Measurements from ENCODE around the gene HERC4. TPM values are rescaled to one million over a fixed set of nuclear protein-coding genes. Genes with fewer than 3 reads are reported as not detected.
A peak's percentile ranks its signal among the peaks of the same experiment; 100 is the strongest.

Gene HERC4
- total RNA-seq, 3 donors from 2014 or later (not counting 1 experiment from before 2014, with no cell fraction given): 78.4 to 104 (median 83.9) TPM

GRCh38 chr10:67977251-67977650 lies 97.8 kb downstream of the HERC4 start:
- Mint-ChIP-seq H3K4me3 (no peak overlapping the region), H3K27me3 (ENCODE audit: low read depth in 2 of 2) (no peaks in the 10 kb centered on the region), H3K9me3 (no peaks in the 10 kb centered on the region), H3K27ac (no peak overlapping the region), H3K4me1 (peaks cover 0 to 6% of the 10 kb centered on the region in 2 donors), H3K36me3 (peaks cover 21% of the 10 kb centered on the region)
- no peaks in the 10 kb centered on the region for H3K27me3 ChIP-seq (ENCODE audit: control insufficient read depth, insufficient read depth, low read length)
- TF ChIP-seq CTCF (IDR thresholded peaks at IDR 0.05): no peak
- H3K4me1 ChIP-seq (ENCODE audit: control insufficient read depth, insufficient read depth, low read length): no peaks in the 10 kb centered on the region
- 95% methylated on average over 2 of the region's 2 CpGs for WGBS (ENCODE audit: insufficient coverage)
- H3K4me3 ChIP-seq (ENCODE audit: low read length): no peak overlapping the region
- intact Hi-C loops (cut with micrococcal nuclease): no loop called here
- ATAC-seq: no peak
- H3K27ac ChIP-seq (ENCODE audit: low read length): no peak overlapping the region
- H3K9me3 ChIP-seq (ENCODE audit: control insufficient read depth, insufficient read depth, low read length): no peaks in the 10 kb centered on the region
- DNase-seq: no peak
- H3K36me3 ChIP-seq (ENCODE audit: control insufficient read depth, insufficient read depth, low read length): peaks cover 50% of the 10 kb centered on the region

GRCh38 chr10:67976292-67977245 lies 98.5 kb downstream of the HERC4 start:
- H3K27ac ChIP-seq (ENCODE audit: low read length): no peak overlapping the region
- no peaks in the 10 kb centered on the region for H3K27me3 Mint-ChIP-seq (ENCODE audit: low read depth in 2 of 2)
- ATAC-seq (no peak), DNase-seq (no peak)
- H3K4me3 ChIP-seq (ENCODE audit: low read length): no peak overlapping the region
- no peaks in the 10 kb centered on the region for H3K9me3 Mint-ChIP-seq
- peaks cover 55% of the 10 kb centered on the region for H3K36me3 ChIP-seq (ENCODE audit: control insufficient read depth, insufficient read depth, low read length)
- no peak overlapping the region for H3K4me3 Mint-ChIP-seq
- WGBS (ENCODE audit: insufficient coverage): 93% methylated on average over 2 of the region's 3 CpGs
- H3K4me1 ChIP-seq (ENCODE audit: control insufficient read depth, insufficient read depth, low read length): no peaks in the 10 kb centered on the region
- peaks cover 5% of the 10 kb centered on the region for H3K9me3 ChIP-seq (ENCODE audit: control insufficient read depth, insufficient read depth, low read length)
- H3K4me1 Mint-ChIP-seq: peaks cover 0 to 6% of the 10 kb centered on the region in 2 donors
- intact Hi-C loops (cut with micrococcal nuclease): no loop called here
- no peaks in the 10 kb centered on the region for H3K27me3 ChIP-seq (ENCODE audit: control insufficient read depth, insufficient read depth, low read length)
- TF ChIP-seq CTCF (IDR thresholded peaks at IDR 0.05): no peak
- peaks cover 22% of the 10 kb centered on the region for H3K36me3 Mint-ChIP-seq
- peak overlapping the region in 1 of 2 donors; percentile 45 for H3K27ac Mint-ChIP-seq

GRCh38 chr10:67975871-67976270 lies 99.2 kb downstream of the HERC4 start:
- H3K9me3 ChIP-seq (ENCODE audit: control insufficient read depth, insufficient read depth, low read length): peaks cover 5% of the 10 kb centered on the region
- 100% methylated on average over 1 of the region's 1 CpG for WGBS (ENCODE audit: insufficient coverage)
- no peak overlapping the region for H3K27ac ChIP-seq (ENCODE audit: low read length)
- Mint-ChIP-seq H3K27ac (peak overlapping the region; percentile 36 to 45), H3K36me3 (peaks cover 29% of the 10 kb centered on the region), H3K4me1 (peaks cover 0 to 4% of the 10 kb centered on the region in 2 donors), H3K4me3 (no peak overlapping the region), H3K9me3 (peaks cover 0 to under 1% of the 10 kb centered on the region in 2 donors), H3K27me3 (ENCODE audit: low read depth in 2 of 2) (no peaks in the 10 kb centered on the region)
- TF ChIP-seq CTCF (IDR thresholded peaks at IDR 0.05): no peak
- DNase-seq (no peak), ATAC-seq (no peak)
- H3K4me3 ChIP-seq (ENCODE audit: low read length): no peak overlapping the region
- intact Hi-C loops (cut with micrococcal nuclease): no loop called here
- H3K4me1 ChIP-seq (ENCODE audit: control insufficient read depth, insufficient read depth, low read length): no peaks in the 10 kb centered on the region
- H3K27me3 ChIP-seq (ENCODE audit: control insufficient read depth, insufficient read depth, low read length): no peaks in the 10 kb centered on the region
- H3K36me3 ChIP-seq (ENCODE audit: control insufficient read depth, insufficient read depth, low read length): peaks cover 52% of the 10 kb centered on the region

Data from natural killer cell (primary cell).